GM12891 (cell line): ENCODE results near the gene ANGEL1.

Experiments used
- PAX5 ChIP-seq: IDR thresholded peaks from 2 replicates; pipeline ENCODE4 v1.6.1; 2011; ENCODE audit warnings: low read length, moderate library complexity, mild to moderate bottlenecking; ENCODE audit not compliant: insufficient read depth, severe bottlenecking
- POLR2A ChIP-seq: IDR thresholded peaks from 2 replicates; pipeline ENCODE4 v1.6.1; 2011; ENCODE audit warnings: low read depth, low read length, control low read depth
- POLR2AphosphoS5 ChIP-seq: IDR thresholded peaks from 2 replicates; pipeline ENCODE4 v1.6.1; 2011; ENCODE audit warnings: low read depth, low read length, control low read depth
- TAF1 ChIP-seq: IDR thresholded peaks from 2 replicates; pipeline ENCODE4 v1.6.1; 2011; ENCODE audit warnings: low read depth, low read length, control low read depth

GRCh38 chr14:76829013-76829365 is 16.3 kb upstream of the ANGEL1 start:
- TF ChIP-seq POLR2AphosphoS5 (no peak), POLR2A (no peak), TAF1 (no peak), PAX5 (no peak)
